GM12891 (cell line): Measurements from ENCODE around the gene ACTN2.

ENCODE experiments used
- POLR2A ChIP-seq: IDR thresholded peaks from 2 replicates; pipeline ENCODE4 v1.6.1; 2011; ENCODE audit warnings: low read depth, low read length, control low read depth
- POLR2AphosphoS5 ChIP-seq: IDR thresholded peaks from 2 replicates; pipeline ENCODE4 v1.6.1; 2011; ENCODE audit warnings: low read depth, low read length, control low read depth
- POU2F2 ChIP-seq: IDR thresholded peaks from 2 replicates; pipeline ENCODE4 v1.6.1; 2011; ENCODE audit warnings: low read depth, mild to moderate bottlenecking, control low read depth, low read length, moderate library complexity
- TAF1 ChIP-seq: IDR thresholded peaks from 2 replicates; pipeline ENCODE4 v1.6.1; 2011; ENCODE audit warnings: low read depth, low read length, control low read depth

DNA sequence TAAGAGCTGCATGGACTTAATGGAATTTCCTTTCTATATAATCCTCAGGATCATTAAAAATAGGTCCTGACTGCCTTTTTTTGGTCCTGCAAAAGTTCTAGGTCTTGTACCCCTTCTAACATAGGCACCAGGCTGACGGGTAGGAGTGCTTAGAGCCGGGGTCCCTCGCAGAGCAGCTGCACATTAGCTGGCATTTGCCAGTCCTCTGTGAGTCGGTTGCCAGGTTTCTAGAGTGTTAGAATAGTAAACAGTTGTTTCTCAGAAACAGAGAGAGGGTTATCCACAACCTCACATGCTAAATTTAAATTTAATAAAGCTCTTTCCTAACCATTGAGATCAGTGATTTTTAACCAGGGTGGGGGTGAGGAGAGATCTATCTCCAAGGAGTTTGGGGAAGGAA lies 46.6 kb upstream of the ACTN2 start:
- TF ChIP-seq TAF1 = no peak
- TF ChIP-seq POLR2A = no peak
- no peak for TF ChIP-seq POLR2AphosphoS5
- TF ChIP-seq POU2F2 = no peak
